Measurements from ENCODE around the gene TRIM58. TPM values are rescaled to one million over a fixed set of nuclear protein-coding genes. Genes with fewer than 3 reads are reported as not detected.

TRIM58 gene, protein sequence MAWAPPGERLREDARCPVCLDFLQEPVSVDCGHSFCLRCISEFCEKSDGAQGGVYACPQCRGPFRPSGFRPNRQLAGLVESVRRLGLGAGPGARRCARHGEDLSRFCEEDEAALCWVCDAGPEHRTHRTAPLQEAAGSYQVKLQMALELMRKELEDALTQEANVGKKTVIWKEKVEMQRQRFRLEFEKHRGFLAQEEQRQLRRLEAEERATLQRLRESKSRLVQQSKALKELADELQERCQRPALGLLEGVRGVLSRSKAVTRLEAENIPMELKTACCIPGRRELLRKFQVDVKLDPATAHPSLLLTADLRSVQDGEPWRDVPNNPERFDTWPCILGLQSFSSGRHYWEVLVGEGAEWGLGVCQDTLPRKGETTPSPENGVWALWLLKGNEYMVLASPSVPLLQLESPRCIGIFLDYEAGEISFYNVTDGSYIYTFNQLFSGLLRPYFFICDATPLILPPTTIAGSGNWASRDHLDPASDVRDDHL
- 0.29 TPM in 1 of 2 replicates, not detected in the other for total RNA-seq

GRCh38 chr1:247857069-247857984 lies at the start of gene TRIM58:
TSS of gene TRIM58 (plus strand) at chr1:247857187. CDS start at chr1:247857247, 60 bp downstream.

DNA sequence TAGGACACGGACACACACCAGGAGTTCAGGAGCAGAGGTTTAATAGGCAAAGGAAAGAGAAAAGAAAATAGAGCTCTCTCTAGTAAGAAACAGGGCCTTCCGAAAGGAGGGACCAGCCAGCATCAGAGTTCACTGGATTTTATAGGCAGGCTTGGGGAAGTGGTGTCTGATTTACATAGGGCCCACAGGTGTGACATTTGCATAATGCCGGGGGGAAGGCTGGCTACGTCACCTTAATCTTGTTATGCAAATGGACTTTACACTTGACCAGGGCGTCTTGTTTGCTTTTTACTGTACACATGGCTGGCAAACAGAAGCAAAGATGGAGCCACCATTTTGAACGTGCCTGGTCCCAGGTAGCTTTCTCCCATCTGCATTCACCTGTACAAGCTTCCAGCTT lies 33.0 kb upstream of the TRIM58 start, which contains the start of gene OR14A16:
OR14A16 (minus strand) TSS at position 97 of the 400 bp plus-strand sequence. CDS start 8,390 bp downstream, outside the sequence.

GRCh38 chr1:247841796-247842195 lies 15.2 kb upstream of the TRIM58 start, which contains the start of gene OR11L1:
TSS of gene OR11L1 (minus strand) at chr1:247841896. CDS start at chr1:247841896, 0 bp downstream.

GRCh38 chr1:247895163-247895637 lies 38.2 kb downstream of the TRIM58 start, which contains the start of gene OR2W3:
TSS of gene OR2W3 (plus strand) at chr1:247895587. CDS start at chr1:247895587, 0 bp downstream.

GRCh38 chr1:247919952-247920351 lies 63.0 kb downstream of the TRIM58 start, which contains the start of gene OR2T8:
TSS of gene OR2T8 (plus strand) at chr1:247920252. CDS start at chr1:247921018, 766 bp downstream.

DNA sequence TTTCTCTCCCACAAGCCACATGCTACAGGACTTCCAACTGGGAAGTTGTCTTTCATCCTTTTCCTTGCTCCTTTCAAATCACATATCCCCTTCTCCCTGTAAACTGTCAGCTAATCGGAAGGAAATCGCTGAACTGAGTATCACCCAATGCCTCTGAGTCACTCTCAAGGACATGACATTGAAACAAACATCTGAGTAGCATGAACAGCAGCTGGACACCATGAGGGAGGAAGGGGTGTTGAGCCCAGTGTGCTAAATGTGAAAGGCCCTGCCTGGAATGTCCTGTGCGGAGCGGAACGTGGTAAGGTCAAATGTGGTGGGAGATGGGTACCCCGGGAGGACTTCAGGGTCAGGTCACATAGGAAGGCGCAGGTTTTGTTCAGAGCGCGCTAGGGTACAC lies 67.9 kb downstream of the TRIM58 start, which contains the start of gene OR2AJ1:
OR2AJ1 (plus strand) TSS at position 22 of the 400 bp plus-strand sequence. CDS start 8,880 bp downstream, outside the sequence.

Other genes starting within 250 kb of the TRIM58 start
- gene OR13G1, start 177.4 kb upstream of the TRIM58 start, total RNA-seq, result not detected in 2 replicates
- gene OR6F1, start 140.5 kb upstream of the TRIM58 start, total RNA-seq, result not detected in 2 replicates
- gene OR14K1, start 118.6 kb upstream of the TRIM58 start, total RNA-seq, result not detected in 2 replicates
- not detected in 2 replicates for gene OR14A2, start 109.0 kb upstream of the TRIM58 start, total RNA-seq
- gene OR1C1, start 96.6 kb upstream of the TRIM58 start, total RNA-seq, result not detected in 2 replicates
- gene OR14A16, start 33.1 kb upstream of the TRIM58 start, total RNA-seq, result not detected in 2 replicates
- gene OR11L1, start 15.3 kb upstream of the TRIM58 start, total RNA-seq, result not detected in 2 replicates
- gene OR2W3, start 38.4 kb downstream of the TRIM58 start, total RNA-seq, result not detected in 2 replicates
- gene OR2T8, start 63.1 kb downstream of the TRIM58 start, total RNA-seq, result not detected in 2 replicates
- not detected in 2 replicates for gene OR2AJ1, start 67.7 kb downstream of the TRIM58 start, total RNA-seq
- not detected in 2 replicates for gene OR2L8, start 91.7 kb downstream of the TRIM58 start, total RNA-seq
- not detected in 2 replicates for gene OR2AK2, start 108.0 kb downstream of the TRIM58 start, total RNA-seq
- gene OR2L5, start 156.5 kb downstream of the TRIM58 start, total RNA-seq, result not detected in 2 replicates
- not detected in 2 replicates for gene OR2L2, start 172.9 kb downstream of the TRIM58 start, total RNA-seq
- gene OR2L3, start 189.6 kb downstream of the TRIM58 start, total RNA-seq, result not detected in 2 replicates
- gene OR2L13, start 238.0 kb downstream of the TRIM58 start, total RNA-seq, result not detected in 2 replicates

All from myometrial cell (primary cell).